NCI-H226 (cell line): ENCODE measurements around the gene CACNA1C.

Experiments used
- DNase-seq: peaks from one replicate; pipeline ENCODE4 v3.0.0-alpha.2; 2015

CACNA1C gene

GRCh38 chr12:2402073-2402579 is 349.3 kb downstream of the CACNA1C start:
- DNase-seq, result no peak

- DNase-seq, result no peak
These were observed 350.6 kb downstream of the CACNA1C start for GRCh38 chr12:2403221-2403976.

GRCh38 chr12:2405039-2405438 is 352.3 kb downstream of the CACNA1C start:
- DNase-seq, result no peak

GRCh38 chr12:2406903-2407302 is 354.1 kb downstream of the CACNA1C start:
- no peak for DNase-seq

GRCh38 chr12:2408262-2408661 is 355.5 kb downstream of the CACNA1C start:
- no peak for DNase-seq

- DNase-seq, result no peak
These were observed 357.0 kb downstream of the CACNA1C start for GRCh38 chr12:2409656-2410265.

GRCh38 chr12:2410496-2410895 is 357.7 kb downstream of the CACNA1C start:
- DNase-seq, result no peak

GRCh38 chr12:2411011-2411410 is 358.2 kb downstream of the CACNA1C start:
- no peak for DNase-seq

- DNase-seq, result no peak
These were observed 359.0 kb downstream of the CACNA1C start for GRCh38 chr12:2411616-2412304.

GRCh38 chr12:2412305-2412643 is 359.5 kb downstream of the CACNA1C start:
- no peak for DNase-seq

- no peak for DNase-seq
These were observed 360.5 kb downstream of the CACNA1C start for GRCh38 chr12:2413301-2413700.

GRCh38 chr12:2413999-2414792 is 361.4 kb downstream of the CACNA1C start:
- DNase-seq, result no peak

GRCh38 chr12:2414810-2415567 is 362.2 kb downstream of the CACNA1C start:
- DNase-seq, result no peak

- no peak for DNase-seq
These were observed 362.8 kb downstream of the CACNA1C start for GRCh38 chr12:2415568-2415944.

GRCh38 chr12:2416158-2416557 is 363.4 kb downstream of the CACNA1C start:
- DNase-seq, result no peak

- DNase-seq, result no peak
These were observed 364.8 kb downstream of the CACNA1C start for GRCh38 chr12:2417481-2418160.

- DNase-seq, result no peak
These were observed 365.8 kb downstream of the CACNA1C start for GRCh38 chr12:2418579-2418978.

GRCh38 chr12:2422591-2422990 is 369.8 kb downstream of the CACNA1C start:
- DNase-seq, result no peak

- DNase-seq, result no peak
These were observed 376.2 kb downstream of the CACNA1C start for GRCh38 chr12:2429032-2429431.

- no peak for DNase-seq
These were observed 379.0 kb downstream of the CACNA1C start for GRCh38 chr12:2431810-2432209.

GRCh38 chr12:2432856-2433255 is 380.1 kb downstream of the CACNA1C start:
- no peak for DNase-seq

GRCh38 chr12:2435511-2435910 is 382.7 kb downstream of the CACNA1C start:
- no peak for DNase-seq
